Uterine smooth muscle cell (primary cell): ENCODE results near the gene MGRN1. TPM values are rescaled to one million over a fixed set of nuclear protein-coding genes. Genes with fewer than 3 reads are reported as not detected.

Experiments used
- total RNA-seq: library from RNA; depleted of rRNA; stranded (reverse); fragments of >200 nt; gene quantifications from 2 replicates; pipeline ENCODE4 v1.2.3, GENCODE V29; 2014

Gene MGRN1
- 29.2 and 34.5 TPM in 2 replicates for total RNA-seq

DNA sequence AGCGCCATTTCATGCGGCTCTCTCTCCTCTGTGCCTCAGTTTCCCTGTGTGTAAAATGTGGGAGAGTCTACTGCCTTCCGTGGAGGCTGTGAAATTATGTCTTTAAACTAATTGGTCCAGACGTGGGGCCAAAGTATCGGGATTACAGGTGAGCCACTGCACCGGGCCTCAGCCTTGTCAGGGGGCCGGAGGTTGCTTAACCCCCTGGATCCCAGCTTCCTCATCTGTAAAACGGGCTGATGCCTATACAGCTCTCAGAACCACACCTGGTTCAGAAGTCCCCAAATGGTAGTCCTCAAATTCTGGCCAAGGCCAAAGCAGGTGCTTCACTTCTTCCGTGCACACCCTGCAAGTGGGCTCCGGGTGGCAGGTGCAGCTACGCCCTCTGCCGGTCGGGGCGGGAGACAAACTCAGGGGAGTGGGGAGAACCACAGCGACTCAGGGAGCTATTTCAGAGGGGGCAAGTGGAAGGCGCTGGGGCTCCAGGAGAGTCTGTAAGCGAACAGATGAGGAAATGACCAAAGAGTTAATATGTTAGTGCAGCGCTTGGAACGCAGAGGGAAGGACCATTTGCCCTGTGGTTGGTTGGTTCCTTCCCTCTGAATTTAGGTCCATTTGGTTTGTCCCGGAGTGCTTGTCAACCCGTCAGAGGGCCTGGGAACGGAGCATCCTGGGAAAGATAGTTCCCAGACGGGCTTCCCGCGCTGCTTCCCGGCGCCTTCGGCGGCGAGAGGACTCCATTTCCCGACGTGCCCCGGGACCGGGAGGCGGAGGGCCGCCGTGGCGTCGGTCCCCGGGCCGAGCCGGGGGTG is at the start of gene MGRN1:
Gene MGRN1, plus strand, starts transcription at position 812 of the 812 bp plus-strand sequence. CDS start 135 bp downstream, outside the sequence.

DNA sequence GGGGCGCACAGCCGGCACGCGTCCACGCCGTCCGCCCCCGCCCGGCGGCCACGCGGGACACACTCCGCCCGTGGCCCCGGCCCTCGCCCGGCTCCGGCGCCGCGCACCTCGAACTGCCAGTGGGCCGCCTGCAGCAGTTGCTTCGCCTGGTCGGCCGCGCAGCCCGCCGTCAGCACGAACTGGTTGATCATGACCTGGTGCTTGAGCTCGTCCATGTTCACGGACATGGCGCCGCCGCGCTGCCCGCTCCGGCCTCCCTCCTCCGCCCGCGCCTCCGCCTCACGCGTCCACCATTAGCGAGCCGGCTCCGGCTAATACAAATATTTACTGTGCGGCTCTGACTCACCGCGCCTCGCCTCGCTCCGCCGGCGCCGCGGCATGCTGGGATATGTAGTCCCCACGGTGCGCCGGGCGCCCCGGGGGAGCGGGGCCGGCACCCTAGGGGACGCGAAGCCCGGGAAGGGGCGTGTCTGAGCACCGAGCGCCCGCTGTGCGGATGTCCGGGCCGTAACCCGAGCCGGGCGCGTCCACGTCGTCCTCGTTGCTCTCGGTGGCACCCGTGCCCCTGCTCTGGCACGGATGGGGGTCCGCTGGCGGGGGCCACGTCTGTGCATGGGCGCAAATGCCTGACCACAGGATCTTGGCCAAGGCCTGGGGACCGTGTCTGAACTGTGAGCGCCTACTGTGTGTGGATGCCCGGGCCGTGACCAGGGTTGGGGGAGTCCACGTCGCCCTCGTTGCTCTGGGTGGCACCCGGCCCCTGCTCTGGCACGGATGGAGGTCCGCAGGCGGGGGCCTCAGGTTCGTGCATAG is 9.8 kb upstream of the MGRN1 start, which contains the start of gene UBALD1:
Gene UBALD1, minus strand, starts transcription at position 318 of the 813 bp plus-strand sequence. Its CDS starts 91 bp downstream, at position 227.

DNA sequence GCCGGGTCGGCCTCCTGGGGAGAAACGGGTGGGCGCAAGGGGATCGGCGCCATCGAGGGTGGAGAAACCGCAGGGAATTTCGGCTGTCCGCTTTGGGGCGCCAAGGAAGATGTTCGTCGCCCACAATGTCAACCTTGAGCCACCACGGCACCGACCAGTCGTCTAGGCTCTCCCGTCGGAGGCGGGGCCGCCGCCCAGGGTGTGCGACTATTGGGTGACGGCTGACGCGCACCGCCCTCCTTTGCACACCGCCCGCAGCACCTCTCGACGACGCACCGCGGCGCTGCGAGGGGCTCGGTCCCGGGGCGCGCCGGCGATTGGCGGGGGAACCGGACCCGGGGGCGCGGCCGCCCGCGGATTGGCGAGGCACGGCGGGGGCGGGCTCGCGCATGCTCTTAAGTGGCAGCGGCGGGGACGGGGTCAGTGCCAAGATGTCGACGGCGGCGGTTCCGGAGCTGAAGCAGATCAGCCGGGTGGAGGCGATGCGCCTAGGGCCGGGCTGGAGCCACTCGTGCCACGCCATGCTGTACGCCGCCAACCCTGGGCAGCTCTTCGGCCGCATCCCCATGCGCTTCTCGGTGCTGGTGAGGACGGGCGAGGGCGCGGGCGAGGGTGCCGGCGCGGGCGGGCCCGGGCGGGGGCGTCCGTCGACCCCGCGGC is 68.8 kb downstream of the MGRN1 start, which contains the start of gene NUDT16L1:
Gene NUDT16L1, plus strand, starts transcription at position 267 of the 660 bp plus-strand sequence. Its CDS starts 165 bp downstream, at position 432.

GRCh38 chr16:4734063-4734729 is 109.6 kb downstream of the MGRN1 start, which contains the start of the genes ANKS3 and DNAAF8:
Gene ANKS3, minus strand, starts transcription at chr16:4734271. Its CDS starts 4,122 bp downstream, at chr16:4730149.
Gene DNAAF8, plus strand, starts transcription at chr16:4734537. Its CDS starts 1,978 bp downstream, at chr16:4736515.

Other genes starting within 250 kb of the MGRN1 start
- 20.1 and 25.6 TPM in 2 replicates for gene CORO7, start 208.2 kb upstream of the MGRN1 start, total RNA-seq
- 70.9 and 73.8 TPM in 2 replicates for gene DNAJA3, start 199.0 kb upstream of the MGRN1 start, total RNA-seq
- 71.4 and 74.0 TPM in 2 replicates for gene NMRAL1, start 150.2 kb upstream of the MGRN1 start, total RNA-seq
- gene HMOX2, start 148.4 kb upstream of the MGRN1 start, total RNA-seq, result 40.7 and 58.1 TPM in 2 replicates
- 5.0 and 7.2 TPM in 2 replicates for gene CDIP1, start 86.1 kb upstream of the MGRN1 start, total RNA-seq
- gene C16orf96, start 68.5 kb upstream of the MGRN1 start, total RNA-seq, result not detected in 2 replicates
- gene UBALD1, start 9.9 kb upstream of the MGRN1 start, total RNA-seq, result 11.0 and 11.1 TPM in 2 replicates
- 25.4 and 31.8 TPM in 2 replicates for gene NUDT16L1, start 68.7 kb downstream of the MGRN1 start, total RNA-seq
- gene ANKS3, start 109.4 kb downstream of the MGRN1 start, total RNA-seq, result 28.7 and 34.0 TPM in 2 replicates
- gene DNAAF8, start 109.7 kb downstream of the MGRN1 start, total RNA-seq, result 0.44 and 1.4 TPM in 2 replicates
- gene ZNF500, start 142.3 kb downstream of the MGRN1 start, total RNA-seq, result 7.9 and 11.6 TPM in 2 replicates
- not detected in 2 replicates for gene SEPTIN12, start 163.5 kb downstream of the MGRN1 start, total RNA-seq
- not detected in 2 replicates for gene SMIM22, start 170.5 kb downstream of the MGRN1 start, total RNA-seq
- gene ROGDI, start 177.8 kb downstream of the MGRN1 start, total RNA-seq, result 12.8 and 14.6 TPM in 2 replicates
- 47.8 and 62.0 TPM in 2 replicates for gene GLYR1, start 222.5 kb downstream of the MGRN1 start, total RNA-seq
- gene UBN1, start 222.7 kb downstream of the MGRN1 start, total RNA-seq, result 19.3 and 22.0 TPM in 2 replicates